Limb (tissue), 2 donors: Measurements from ENCODE around the gene VAMP5.
"Not testable (repeated sequence)": the region's sequence is repeated elsewhere in the genome, so short reads cannot be mapped to it uniquely, and the experiment has no call there.

Source experiments
- DNase-seq, 2 donors: peaks; one replicate each; pipeline ENCODE4 v3.0.0-alpha.2; 2016; ENCODE audit errors: extremely low spot score in 2 of 2

The VAMP5 gene

GRCh38 chr2:85584354-85584856, at the start of gene VAMP5:
Gene VAMP5 (plus strand): TSS chr2:85584431. CDS start chr2:85584491, 60 bp downstream.
- DNase-seq, result no peak

GRCh38 chr2:85534881-85535280, 49.4 kb upstream of the VAMP5 start:
- DNase-seq, result no peak

GRCh38 chr2:85536479-85536878, 47.8 kb upstream of the VAMP5 start:
- no peak for DNase-seq

- peak; percentile 29 to 80 for DNase-seq
Observed at GRCh38 chr2:85537600-85538506, 46.4 kb upstream of the VAMP5 start.

- DNase-seq, result peak; percentile 93 to 99
Observed at GRCh38 chr2:85538507-85539360, 45.5 kb upstream of the VAMP5 start, which contains the start of gene MAT2A. Gene MAT2A (plus strand): TSS chr2:85539168. CDS start chr2:85539288, 120 bp downstream.

- DNase-seq, result peak; percentile 60 to 89
Observed at GRCh38 chr2:85539361-85540132, 44.7 kb upstream of the VAMP5 start.

- no peak for DNase-seq
Observed at GRCh38 chr2:85540133-85540648, 44.0 kb upstream of the VAMP5 start.

GRCh38 chr2:85541262-85541661, 43.0 kb upstream of the VAMP5 start:
- DNase-seq, result no peak

GRCh38 chr2:85541753-85542457, 42.3 kb upstream of the VAMP5 start:
- DNase-seq, result no peak

- no peak for DNase-seq
Observed at GRCh38 chr2:85542777-85543176, 41.5 kb upstream of the VAMP5 start.

- DNase-seq, result not testable (repeated sequence)
Observed at GRCh38 chr2:85544254-85544691, 40.0 kb upstream of the VAMP5 start.

GRCh38 chr2:85544915-85545779, 39.1 kb upstream of the VAMP5 start:
- DNase-seq, result not testable (repeated sequence)

GRCh38 chr2:85545780-85546240, 38.4 kb upstream of the VAMP5 start:
- no peak for DNase-seq

GRCh38 chr2:85547089-85547858, 37.0 kb upstream of the VAMP5 start:
- no peak for DNase-seq

GRCh38 chr2:85547859-85548607, 36.2 kb upstream of the VAMP5 start:
- no peak for DNase-seq

GRCh38 chr2:85548608-85548900, 35.7 kb upstream of the VAMP5 start:
- DNase-seq, result no peak

- DNase-seq, result no peak
Observed at GRCh38 chr2:85549095-85549494, 35.1 kb upstream of the VAMP5 start.

- DNase-seq, result no peak
Observed at GRCh38 chr2:85549826-85550225, 34.4 kb upstream of the VAMP5 start.
